ENCODE results near the gene MAP6. TPM values are rescaled to one million over a fixed set of nuclear protein-coding genes. Genes with fewer than 3 reads are reported as not detected.

MAP6 gene
- total RNA-seq, 2 donors from 2014 or later: 2.6 to 3.4 TPM

DNA sequence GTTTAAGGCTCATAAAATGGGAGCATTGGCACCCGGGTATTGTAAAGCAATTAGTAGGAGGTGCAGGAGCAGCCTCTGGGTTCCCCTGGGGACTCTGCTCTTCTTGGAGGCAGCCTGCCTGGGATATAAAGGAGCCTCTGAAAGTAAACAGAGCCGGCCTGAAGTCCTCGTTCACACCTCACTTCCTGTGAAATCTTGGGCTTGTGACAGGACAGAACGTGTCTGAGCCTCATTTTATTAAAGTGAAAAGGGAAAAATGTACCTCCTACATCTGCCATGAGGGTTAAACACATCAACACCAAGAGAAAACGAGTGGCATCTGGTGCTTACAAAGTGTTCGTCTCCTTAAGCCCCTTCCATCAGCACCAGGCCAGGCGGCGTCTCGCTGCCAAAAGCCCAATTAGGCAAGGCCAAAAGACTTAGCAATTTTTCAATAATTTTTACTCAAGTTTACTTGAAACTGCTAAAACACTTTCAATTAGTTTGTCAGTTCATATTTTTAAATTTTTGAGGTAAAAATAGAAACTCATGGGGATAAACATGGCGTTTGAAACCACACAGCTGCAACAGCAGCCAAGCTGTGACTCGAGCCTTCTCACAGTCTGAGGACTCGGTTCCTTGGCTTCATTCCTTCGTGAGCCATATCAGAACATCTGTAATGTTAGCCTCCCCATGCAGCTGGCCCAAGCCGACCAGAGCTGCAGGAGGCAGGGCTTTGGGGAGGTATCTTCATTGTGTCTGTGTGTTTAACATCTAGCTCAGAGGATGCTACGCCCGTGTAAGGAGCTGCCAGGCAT is 33.6 kb downstream of the MAP6 start:
- Histone ChIP-seq H3K4me3 (no peak overlapping the region), H3K36me3 (replicated peaks in 1 of 2; ENCODE audit: insufficient read depth in 1 of 2, low read depth in 2 of 2) (no peaks in the 10 kb centered on the region), H3K9me3 (no peaks in the 10 kb centered on the region), H3K27ac (no peak overlapping the region), H3K27me3 (no peaks in the 10 kb centered on the region), H3K4me1 (peaks cover 9% of the 10 kb centered on the region)
- 57 to 65% methylated on average over 16 of the region's 16 CpGs for WGBS, 2 donors
- DNase-seq: peak in 2 of 4 donors; percentile 7 to 34
- intact Hi-C loops (cut with DNase I): no loop called here
- TF ChIP-seq, protein P1, sequence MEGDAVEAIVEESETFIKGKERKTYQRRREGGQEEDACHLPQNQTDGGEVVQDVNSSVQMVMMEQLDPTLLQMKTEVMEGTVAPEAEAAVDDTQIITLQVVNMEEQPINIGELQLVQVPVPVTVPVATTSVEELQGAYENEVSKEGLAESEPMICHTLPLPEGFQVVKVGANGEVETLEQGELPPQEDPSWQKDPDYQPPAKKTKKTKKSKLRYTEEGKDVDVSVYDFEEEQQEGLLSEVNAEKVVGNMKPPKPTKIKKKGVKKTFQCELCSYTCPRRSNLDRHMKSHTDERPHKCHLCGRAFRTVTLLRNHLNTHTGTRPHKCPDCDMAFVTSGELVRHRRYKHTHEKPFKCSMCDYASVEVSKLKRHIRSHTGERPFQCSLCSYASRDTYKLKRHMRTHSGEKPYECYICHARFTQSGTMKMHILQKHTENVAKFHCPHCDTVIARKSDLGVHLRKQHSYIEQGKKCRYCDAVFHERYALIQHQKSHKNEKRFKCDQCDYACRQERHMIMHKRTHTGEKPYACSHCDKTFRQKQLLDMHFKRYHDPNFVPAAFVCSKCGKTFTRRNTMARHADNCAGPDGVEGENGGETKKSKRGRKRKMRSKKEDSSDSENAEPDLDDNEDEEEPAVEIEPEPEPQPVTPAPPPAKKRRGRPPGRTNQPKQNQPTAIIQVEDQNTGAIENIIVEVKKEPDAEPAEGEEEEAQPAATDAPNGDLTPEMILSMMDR (IDR thresholded peaks at IDR 0.05): no peak
- no peak for TF ChIP-seq POLR2A (IDR thresholded peaks at IDR 0.05)
- ATAC-seq: no peak

DNA sequence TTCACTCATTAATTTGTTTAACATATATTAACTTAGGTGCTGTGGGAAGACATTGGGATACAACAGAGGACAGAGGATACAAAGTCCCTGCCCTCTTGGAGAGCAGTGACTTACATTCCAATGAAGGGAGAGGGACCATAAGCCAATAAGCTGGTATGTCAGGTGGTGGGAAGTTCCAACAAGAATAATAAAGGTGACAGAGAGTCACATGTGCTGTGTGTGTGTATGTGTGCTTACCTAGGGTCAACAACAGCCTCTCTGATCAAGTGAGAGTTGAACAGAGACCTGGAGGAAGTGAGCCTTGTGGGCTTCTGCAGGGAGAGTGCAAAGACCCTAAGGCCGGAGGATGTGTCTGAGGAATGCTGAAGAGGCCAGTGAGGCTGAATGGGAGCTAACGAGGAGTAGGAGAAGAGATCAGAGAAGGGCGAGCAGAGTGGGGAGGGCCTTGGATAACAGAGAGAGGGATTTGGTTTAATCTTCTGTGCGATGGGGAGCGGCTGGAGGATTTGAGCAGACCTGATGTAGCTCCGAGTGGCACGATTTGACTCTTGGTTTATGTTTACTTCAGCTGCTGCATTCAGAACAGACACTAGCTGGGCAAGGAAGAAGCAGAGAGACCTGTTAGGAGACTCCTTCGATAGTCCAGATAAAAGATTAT is 35.3 kb downstream of the MAP6 start:
- ATAC-seq: no peak
- TF ChIP-seq POLR2A (IDR thresholded peaks at IDR 0.05): no peak
- TF ChIP-seq, protein P1 (IDR thresholded peaks at IDR 0.05): no peak
- H3K27ac ChIP-seq: no peak overlapping the region

DNA sequence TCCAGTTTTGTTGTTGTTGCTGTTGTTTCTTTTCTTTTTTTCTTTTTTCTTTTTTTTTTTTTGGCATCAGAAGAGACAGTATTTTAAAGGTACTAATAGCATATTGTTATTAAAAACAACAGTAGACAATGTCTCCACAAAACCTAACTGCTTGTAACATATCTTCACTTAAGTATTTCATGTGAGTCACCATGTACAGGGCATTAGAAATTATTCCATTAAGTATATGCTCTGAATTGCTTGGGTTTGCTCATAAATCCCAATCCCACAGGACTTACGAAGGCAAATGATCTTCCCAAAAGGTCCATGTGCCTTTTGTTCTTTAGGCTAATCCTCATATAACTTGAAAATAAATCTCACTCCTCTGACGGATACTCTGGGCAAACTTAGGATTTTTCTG is 35.9 kb downstream of the MAP6 start:
- Histone ChIP-seq H3K27me3 (no peaks in the 10 kb centered on the region), H3K4me3 (no peak overlapping the region), H3K4me1 (no peaks in the 10 kb centered on the region), H3K27ac (no peak overlapping the region), H3K9me3 (no peaks in the 10 kb centered on the region), H3K36me3 (replicated peaks in 1 of 2; ENCODE audit: insufficient read depth in 1 of 2, low read depth in 2 of 2) (no peaks in the 10 kb centered on the region)
- WGBS, 2 donors: 85 to 97% methylated on average over 2 of the region's 2 CpGs
- no peak for DNase-seq
- ATAC-seq: no peak
- intact Hi-C loops (cut with DNase I): no loop called here
- TF ChIP-seq, protein P1 (IDR thresholded peaks at IDR 0.05): no peak
- TF ChIP-seq POLR2A (IDR thresholded peaks at IDR 0.05): no peak

More for the DNA sequence above, 35.3 kb downstream of the MAP6 start:
- Histone ChIP-seq H3K4me1 (no peaks in the 10 kb centered on the region), H3K27me3 (no peaks in the 10 kb centered on the region), H3K36me3 (replicated peaks in 1 of 2; ENCODE audit: insufficient read depth in 1 of 2, low read depth in 2 of 2) (no peaks in the 10 kb centered on the region), H3K9me3 (no peaks in the 10 kb centered on the region), H3K4me3 (no peak overlapping the region)
- intact Hi-C loops (cut with DNase I): no loop called here
- no peak for DNase-seq
- WGBS, 2 donors: 82 to 85% methylated on average over 8 of the region's 8 CpGs

DNA sequence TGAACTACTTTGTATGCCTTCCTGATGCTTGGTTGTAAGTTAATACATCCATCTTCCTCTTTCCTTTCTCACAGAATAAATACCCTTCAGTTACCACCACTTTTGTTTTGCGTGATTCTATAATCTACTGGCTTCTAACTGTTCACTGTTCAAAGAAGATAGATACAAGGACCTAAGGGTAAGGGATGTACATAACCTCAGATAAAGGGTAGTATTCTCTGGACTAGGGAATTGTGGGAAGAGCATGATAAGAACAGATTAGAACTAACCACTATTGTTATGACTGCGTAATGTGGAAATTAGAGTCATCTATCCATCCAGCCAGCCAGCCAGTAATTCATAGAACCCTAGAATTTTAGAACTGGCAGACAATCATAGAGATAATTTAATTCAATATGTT is 36.4 kb downstream of the MAP6 start:
- Histone ChIP-seq H3K27me3 (no peaks in the 10 kb centered on the region), H3K4me1 (no peaks in the 10 kb centered on the region), H3K4me3 (no peak overlapping the region), H3K9me3 (no peaks in the 10 kb centered on the region), H3K27ac (no peak overlapping the region), H3K36me3 (replicated peaks in 1 of 2; ENCODE audit: insufficient read depth in 1 of 2, low read depth in 2 of 2) (no peaks in the 10 kb centered on the region)
- intact Hi-C loops (cut with DNase I): no loop called here
- DNase-seq (no peak), ATAC-seq (no peak)
- WGBS, 2 donors: 93 to 98% methylated on average over 2 of the region's 2 CpGs
- TF ChIP-seq POLR2A (IDR thresholded peaks at IDR 0.05): no peak
- TF ChIP-seq, protein P1 (IDR thresholded peaks at IDR 0.05): no peak
